Activated CD8-positive, alpha-beta memory T cell treated with anti-CD3 and anti-CD28 coated beads, Interleukin-2, amount 50 U/mL, for 1 hour (primary cell): Measurements from ENCODE around the gene SYNM.
"Not testable (repeated sequence)": the region's sequence is repeated elsewhere in the genome, so short reads cannot be mapped to it uniquely, and the experiment has no call there.

Experiments
- DNase-seq: peaks from one replicate; pipeline ENCODE4 v3.0.0-alpha.2; 2020; ENCODE audit errors: extremely low read depth

Gene SYNM

DNA sequence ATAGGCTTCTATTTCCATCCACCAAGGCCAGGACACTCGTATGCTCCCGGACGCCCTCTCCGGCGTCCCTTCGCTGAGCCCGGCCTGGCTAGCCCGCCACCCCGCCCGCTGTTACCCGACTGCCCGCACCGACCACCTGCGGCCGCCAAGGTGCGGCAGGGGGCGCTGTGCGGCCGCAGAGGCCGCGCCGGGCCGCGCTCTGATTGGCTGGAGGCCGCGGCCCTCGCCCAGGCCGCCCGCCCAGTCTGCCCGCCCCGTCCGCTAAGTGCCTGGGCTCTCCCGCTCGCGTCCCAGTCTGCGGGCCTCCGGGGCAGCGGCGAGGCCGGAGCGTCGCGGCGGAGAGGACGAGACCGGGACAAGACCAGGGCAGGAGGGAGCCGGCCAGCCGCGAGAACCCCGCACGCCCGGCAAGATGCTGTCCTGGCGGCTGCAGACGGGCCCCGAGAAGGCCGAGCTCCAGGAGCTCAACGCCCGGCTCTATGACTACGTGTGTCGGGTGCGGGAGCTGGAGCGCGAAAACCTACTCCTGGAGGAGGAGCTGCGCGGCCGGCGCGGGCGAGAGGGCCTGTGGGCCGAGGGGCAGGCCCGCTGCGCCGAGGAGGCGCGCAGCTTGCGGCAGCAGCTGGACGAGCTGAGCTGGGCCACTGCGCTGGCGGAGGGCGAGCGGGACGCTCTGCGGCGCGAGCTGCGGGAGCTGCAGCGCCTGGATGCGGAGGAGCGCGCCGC is at the start of gene SYNM:
TSS of gene SYNM (plus strand) at position 293 of the 726 bp plus-strand sequence. CDS start at position 413, 120 bp downstream.
- DNase-seq, result no peak

- no peak for DNase-seq
These were observed 49.2 kb upstream of the SYNM start for GRCh38 chr15:99055555-99056134.

DNA sequence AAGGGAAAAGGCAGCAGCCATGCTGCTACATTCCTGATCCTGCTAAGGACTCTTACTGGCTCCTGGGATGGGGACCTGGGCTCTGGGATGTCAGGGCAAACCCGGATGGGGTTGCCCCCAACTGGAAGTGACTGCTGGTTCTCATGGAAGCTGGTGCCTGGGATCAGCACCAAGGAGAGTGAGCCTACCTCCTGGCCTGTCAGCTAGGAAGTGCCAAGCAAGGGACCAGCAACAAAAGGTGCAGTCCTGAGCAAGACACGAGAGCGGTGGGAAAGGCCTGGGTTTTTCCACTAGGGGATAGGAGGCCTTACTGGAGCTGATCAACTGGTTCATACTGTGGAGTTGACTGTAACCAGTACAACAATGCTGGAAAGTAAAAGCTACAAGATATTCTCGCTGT is 47.9 kb upstream of the SYNM start:
- DNase-seq, result no peak

DNA sequence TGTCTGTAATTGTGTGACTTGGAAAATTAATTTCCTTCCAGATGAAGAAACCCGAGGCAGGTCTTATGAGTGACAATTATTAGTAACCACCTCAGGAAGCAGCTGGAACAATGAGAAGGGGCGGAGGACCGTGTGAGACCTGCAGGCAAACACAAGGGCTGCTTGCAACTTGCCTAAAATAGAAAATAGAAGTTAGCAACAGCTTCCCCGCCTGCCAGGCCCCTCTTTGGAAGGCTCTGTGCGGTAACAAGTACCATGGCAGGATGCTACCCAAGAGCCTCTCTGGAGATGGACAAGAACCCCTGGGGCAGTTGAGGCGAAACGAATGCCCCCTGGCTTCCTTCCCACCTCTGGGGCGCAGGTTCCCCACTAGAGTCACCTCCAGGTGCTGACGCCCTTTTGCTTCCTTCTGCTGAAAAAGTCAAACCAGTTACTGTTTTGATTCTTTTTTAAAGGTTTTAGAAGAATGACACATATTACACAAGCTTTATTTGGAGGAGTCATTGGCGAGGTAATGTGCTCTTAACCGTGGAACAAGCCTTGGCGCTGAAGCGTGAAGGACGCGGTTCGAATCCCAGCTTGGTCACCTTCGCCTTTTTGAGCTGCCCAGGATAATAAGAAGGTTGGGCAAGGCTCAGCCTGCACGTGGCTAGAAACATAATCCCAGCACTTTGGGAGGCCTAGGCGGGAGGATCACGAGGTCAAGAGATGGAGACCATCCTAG is 47.0 kb upstream of the SYNM start:
- no peak for DNase-seq

DNA sequence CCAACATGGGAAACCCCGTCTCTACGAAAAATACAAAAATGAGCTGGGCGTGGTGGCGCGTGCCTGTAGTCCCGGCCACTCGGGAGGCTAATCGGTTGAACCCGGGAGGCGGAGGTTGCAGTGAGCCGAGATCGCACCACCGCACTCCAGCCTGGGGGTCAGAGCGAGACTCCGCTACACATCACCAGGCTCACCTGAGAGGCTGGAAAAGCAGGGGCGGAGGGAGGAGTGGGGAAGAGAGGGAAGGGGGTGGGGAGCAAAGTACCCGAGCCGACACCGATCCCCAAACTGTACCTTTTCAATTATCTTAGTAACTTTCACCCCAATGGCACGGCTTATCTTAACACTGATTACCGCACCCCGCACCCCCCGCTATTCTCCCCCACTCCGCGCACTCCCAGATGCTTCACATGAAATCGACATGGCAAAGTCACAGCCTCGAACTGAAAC is 46.4 kb upstream of the SYNM start:
- DNase-seq, result no peak

DNA sequence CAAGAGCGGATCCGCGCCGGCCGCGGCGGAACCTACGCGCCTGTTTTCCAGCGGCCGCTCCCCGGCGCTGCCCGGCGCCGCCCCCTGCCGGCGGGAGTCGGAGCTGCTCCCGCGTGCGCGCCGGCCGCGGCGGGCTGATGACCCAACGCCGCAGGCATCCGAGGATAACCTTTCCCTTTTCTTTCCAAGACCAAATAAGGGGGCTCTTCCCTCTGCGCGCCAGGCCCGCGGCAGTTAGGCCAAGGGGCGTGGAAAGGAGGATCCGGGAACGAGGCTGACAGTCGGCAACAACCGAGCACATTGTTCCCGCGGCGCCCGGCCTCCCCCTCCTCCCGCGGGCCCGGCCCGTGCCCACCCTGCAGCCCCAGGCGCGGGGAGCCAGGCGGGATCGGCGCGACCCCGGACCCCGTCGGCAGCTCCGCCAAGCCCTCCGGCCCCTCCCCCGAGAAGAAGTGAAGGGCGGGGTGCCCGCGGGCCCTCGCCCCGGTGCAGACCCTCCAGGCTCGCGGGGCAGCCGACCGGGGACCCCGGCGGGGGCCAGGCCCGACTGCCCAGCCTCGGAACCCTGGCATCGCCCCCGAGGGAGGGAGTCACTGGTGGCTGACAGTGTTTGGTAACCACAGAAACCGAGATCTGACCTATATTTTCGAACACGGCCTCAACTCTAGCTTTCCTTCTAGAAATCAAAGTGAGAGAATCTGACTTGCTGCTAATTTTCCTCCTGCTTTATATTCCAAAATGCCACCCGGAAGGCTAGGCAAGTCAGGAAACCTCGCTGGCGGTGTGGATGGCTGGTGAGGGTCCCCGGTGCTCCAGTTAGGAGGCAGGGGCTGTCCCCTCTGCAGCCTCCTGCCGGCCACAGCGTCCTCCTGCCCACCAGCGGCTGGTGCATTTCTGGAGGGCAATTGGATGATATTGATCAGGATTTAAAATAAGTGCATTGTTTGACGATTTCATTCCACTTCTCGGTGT is 45.6 kb upstream of the SYNM start:
- no peak for DNase-seq

DNA sequence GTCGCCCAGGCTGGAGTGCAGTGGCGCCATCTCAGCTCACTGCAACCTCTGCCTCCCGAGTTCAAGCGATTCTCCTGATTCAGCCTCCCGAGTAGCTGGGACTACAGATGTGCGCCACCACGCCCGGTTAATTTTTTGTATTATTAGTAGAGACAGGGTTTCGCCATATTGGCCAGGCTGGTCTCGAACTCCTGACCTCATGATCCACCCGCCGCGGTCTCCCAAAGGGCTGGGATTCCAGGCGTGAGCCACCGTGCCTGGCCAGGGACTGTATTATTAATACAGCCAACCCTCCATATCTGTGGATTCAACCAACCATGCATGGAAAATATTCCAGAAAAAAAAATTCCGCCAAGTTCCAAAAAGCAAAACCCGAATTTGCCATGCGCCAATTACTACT is 44.7 kb upstream of the SYNM start:
- DNase-seq, result not testable (repeated sequence)

DNA sequence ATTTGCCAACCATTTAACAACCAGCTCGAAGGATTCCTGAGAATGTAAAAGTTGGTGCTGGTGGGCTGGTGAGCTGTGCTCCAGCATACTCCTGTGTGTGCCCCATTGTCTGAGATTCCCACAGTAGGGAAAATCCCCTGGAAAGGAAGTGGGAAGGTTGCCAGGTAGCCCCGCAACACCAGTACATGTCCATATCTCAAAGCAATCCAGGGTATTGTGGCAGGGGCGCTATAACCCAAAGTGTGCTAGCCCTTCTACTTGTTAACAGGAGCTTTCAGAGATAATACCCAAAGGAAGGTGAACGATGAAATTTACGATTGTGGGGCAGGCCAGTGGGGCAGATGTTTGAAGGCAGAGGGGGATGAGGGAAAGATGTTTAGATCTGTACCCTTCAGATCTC is 42.7 kb upstream of the SYNM start:
- DNase-seq, result no peak

DNA sequence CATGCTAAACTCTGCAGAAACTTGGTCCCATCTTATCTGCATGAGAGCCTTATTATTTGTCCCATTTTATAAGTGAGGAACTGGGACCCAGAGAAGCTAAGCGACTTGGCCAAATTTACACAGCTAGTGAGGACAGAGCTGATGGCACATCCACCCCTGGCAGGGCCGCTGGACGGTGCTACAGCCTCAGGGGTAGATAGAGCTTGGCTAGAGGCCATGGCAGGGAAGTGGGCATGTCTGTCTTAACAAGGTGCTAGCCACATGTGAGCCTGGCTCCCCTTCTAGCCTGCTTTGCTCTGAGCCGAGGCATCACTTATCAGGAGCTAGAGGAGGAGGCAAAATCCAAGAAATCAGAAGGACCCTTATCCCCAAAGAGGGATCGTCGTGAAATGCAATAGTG is 36.7 kb upstream of the SYNM start:
- DNase-seq, result no peak

DNA sequence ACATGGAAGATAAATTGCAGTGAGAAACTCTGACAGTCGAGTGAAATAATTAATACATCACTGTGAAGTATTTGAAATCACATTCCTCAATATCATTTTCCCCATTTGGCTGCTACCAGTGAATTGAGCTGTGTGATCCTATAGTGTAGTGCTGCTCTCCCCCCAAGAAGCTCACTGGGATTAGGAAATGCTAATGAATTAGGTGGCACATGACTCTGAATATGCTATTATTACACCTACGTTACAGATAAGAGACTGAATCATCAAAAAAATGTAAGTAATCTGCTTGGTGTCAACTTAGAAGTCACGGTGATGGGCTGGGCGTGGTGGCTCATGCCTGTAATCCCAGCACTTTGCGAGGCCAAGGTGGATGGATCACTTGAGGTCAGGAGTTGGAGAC is 34.7 kb upstream of the SYNM start:
- DNase-seq, result no peak

DNA sequence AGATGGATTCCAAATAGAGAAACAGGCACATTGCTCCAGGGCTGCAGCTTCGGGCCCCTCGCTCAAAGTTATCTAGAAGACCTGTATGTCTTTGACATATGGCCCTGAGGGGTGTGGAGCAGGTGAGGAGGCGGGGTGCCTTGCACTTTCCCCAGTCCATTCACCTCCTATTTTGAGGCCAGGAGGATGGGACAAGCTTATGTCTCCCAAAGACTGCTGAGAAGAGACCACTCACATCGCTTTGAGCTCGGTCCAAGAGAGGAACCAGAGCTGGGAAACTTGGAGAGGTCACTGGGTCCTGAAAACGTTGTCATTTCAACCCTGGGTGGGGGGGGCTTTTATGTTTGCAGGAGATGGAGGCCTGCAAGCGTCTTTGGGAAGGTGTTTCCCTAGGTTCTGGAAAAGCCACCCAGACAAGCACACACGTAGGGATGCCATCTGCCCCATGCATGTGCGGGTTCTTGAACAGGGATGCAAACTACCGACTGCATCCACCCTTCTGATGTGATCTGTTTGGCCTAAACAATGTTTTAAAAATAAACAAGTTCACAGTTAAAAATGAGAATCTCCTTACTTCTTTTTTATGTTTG is 33.7 kb upstream of the SYNM start:
- no peak for DNase-seq

GRCh38 chr15:99073008-99073717 is 31.7 kb upstream of the SYNM start:
- no peak for DNase-seq

DNA sequence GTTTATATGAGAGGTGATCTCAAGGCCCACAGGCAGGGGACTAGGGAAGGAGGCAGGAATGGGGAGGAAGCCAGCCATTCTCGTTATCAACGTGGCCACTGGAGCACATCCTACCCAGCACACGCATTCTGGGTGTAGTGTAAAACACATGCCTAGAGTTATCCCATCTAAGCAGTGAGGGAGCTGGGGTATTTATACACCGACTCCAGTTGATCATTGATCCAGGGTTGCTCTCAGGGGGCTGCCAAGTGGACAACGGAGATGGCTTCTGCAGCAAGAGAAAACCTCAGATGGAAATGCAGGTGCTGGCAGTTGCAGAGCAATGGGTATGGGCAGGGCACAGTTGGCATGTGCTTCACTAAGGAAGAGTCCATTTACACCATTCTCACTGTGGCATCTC is 30.4 kb upstream of the SYNM start:
- no peak for DNase-seq

- not testable (repeated sequence) for DNase-seq
These were observed 29.7 kb upstream of the SYNM start for GRCh38 chr15:99075059-99075652.

DNA sequence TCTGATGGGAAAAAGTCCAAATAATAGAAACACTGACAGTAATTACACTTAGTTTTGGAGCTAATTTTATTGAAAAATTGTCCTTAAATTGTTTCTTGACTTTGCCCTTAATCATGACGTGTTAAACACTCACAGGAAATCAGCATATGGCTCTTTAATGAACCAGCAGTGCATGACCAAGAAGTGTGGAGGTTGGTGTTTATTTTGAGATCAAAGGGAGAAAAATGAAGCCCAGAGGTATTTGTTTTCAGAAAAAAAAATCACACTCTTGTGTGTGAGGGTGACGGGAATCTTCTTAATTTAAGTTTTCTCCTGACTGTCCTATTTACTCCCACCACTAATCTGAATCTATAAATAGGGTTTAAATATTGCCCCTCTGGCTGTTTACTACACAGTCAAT is 28.8 kb upstream of the SYNM start:
- no peak for DNase-seq

- no peak for DNase-seq
These were observed 28.1 kb upstream of the SYNM start for GRCh38 chr15:99076555-99077308.

DNA sequence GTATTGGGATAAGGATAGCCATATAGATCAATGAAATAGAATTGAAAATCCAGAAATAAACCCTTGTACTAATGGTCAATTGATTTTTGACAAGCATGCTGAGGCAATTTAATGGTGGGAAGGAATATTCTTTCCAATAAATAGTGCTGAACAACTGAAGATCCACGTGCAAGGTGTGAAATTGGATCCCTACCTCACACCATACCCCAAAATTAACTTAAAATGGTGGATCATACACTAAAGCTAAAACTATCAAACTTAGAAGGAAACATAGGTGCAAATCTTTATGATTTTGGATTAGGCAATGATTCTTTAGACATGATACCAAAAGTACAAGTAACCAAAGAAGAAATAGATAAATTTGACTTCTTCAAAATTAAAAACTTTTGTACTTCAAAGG is 22.1 kb upstream of the SYNM start:
- no peak for DNase-seq

DNA sequence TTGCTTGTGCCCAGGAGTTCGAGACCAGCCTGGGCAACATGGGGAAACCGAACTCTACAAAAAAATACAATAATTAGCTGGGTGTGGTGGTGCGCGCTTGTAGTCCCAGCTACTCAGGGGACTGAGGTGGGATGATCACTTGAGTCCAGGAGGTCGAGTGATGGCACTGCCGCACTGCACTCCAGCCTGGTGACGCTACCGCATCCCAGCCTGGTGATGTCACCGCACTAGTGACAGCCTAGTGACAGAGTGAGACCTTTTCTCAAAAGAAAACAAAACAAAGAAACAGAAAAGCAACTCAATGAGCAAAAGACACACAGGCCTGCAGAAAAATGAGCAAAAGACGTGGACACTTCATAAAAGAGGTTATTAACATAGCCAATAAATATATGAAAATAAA is 19.9 kb upstream of the SYNM start:
- no peak for DNase-seq

DNA sequence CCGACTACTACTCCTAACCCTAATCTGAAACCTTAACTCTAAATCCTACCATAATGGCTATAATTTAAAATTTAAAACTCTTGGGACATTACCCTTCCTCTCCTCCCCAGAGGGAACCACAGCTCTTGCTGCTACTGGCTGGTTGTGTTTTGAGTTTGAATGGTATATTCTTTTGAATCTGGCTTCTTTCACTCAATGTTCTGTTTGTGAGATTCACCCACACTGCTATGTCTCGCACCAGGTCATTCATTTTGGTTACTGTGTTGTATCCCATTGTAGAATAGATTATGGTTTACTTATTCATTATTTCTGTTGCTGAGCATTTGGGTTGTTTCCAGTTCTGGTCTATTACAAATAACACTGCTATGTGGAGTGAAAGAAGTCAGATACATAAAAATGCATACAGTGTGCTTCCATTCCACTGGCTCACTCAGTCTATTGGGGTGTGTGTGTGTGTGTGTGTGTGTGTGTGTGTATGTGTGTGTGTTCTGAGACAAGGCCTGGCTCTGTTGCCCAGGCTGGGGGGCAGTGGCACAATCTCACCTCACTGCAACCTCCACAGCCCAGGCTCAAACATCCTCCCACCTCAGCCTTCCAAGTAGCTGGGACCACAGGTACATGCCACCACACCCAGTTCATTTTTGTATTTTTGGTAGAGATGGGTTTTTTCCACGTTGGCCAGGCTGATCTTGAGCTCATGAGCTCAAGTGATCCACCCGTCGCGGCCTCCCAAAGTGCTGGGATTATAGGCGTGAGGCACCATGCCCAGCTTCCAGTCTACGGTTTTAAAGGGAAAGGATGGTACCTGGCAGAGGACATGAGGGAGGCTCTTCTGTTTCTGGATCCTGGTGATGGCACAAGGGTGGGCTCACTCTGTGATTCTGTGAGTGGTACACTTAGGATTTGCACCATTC is 19.2 kb upstream of the SYNM start:
- no peak for DNase-seq
